Activated B cell treated with CpG ODN at 0.5 μM for 24 hours (primary cell): ENCODE data around the gene KRT20. TPM values are rescaled to one million over a fixed set of nuclear protein-coding genes. Genes with fewer than 3 reads are reported as not detected.

Source experiments
- ATAC-seq: fragments of 200-7000 bp; cut with Tn5 transposase; one replicate; pipeline ENCODE4 v1.10.0; 2021; ENCODE audit warnings: low read depth, mild to moderate bottlenecking, moderate library complexity
- CTCF ChIA-PET: fragments of 350-600 bp; sonication (Branson Sonifier 250); formaldehyde crosslinking; loops from one replicate; lab custom pipeline; 2021; ENCODE audit warnings: antibody characterized with exemption; lab: Charles Lee
- POLR2A ChIA-PET: fragments of 350-600 bp; sonication (Branson Sonifier 250); formaldehyde crosslinking; loops from one replicate; lab custom pipeline; 2021; ENCODE audit warnings: antibody characterized with exemption; lab: Charles Lee
- DNase-seq: peaks from one replicate; pipeline ENCODE4 v3.0.0; 2022
- H3K27ac Mint-ChIP-seq: one replicate; pipeline ENCODE4 v1.8.0; 2020; ENCODE audit warnings: mixed read lengths
- H3K27me3 Mint-ChIP-seq: one replicate; pipeline ENCODE4 v1.8.0; 2021; ENCODE audit warnings: mixed read lengths
- H3K36me3 Mint-ChIP-seq: one replicate; pipeline ENCODE4 v1.8.0; 2021; ENCODE audit warnings: low read depth, mixed read lengths
- H3K4me1 Mint-ChIP-seq: one replicate; pipeline ENCODE4 v1.8.0; 2021; ENCODE audit warnings: mixed read lengths
- H3K4me3 Mint-ChIP-seq: one replicate; pipeline ENCODE4 v1.8.0; 2020; ENCODE audit warnings: mild to moderate bottlenecking, mixed read lengths
- H3K9me3 Mint-ChIP-seq: one replicate; pipeline ENCODE4 v1.8.0; 2020; ENCODE audit warnings: mixed read lengths
- intact Hi-C: fragments of 100-400 bp; cut with micrococcal nuclease; formaldehyde crosslinking; loops from one replicate; pipeline ENCODE4 v1.15.1; 2024
- total RNA-seq: library from RNA; stranded (reverse); gene quantifications from 2 replicates; pipeline ENCODE4 v1.2.3, GENCODE V29; 2022
- TF ChIP-seq, protein P1 (sequence below): fragments of 200-600 bp; IDR thresholded peaks from one replicate; pipeline ENCODE4 v1.8.0; 2022; ENCODE audit warnings: antibody characterized with exemption, mild to moderate bottlenecking

KRT20 gene
- total RNA-seq, 1 donor from 2014 or later: not detected

DNA sequence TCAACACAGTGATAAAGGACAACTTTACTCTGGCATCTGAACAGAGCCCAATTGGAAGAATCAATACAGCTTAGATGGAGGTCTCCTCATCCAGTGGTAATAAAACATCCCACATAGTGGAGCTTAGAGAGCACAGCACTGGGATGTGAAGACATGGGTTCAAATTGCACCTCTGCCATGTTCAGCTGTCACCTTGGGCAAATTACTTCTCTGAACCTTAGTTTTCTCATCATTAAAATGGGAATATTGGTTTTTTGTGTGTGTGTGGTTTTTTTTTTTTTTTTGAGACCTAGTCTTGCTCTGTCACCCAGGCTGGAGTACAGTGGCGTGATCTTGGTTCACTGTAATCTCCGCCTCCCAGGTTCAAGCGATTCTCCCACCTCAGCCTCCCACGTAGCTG, 49.0 kb downstream of the KRT20 start:
- DNase-seq: no peak
- TF ChIP-seq, protein P1, sequence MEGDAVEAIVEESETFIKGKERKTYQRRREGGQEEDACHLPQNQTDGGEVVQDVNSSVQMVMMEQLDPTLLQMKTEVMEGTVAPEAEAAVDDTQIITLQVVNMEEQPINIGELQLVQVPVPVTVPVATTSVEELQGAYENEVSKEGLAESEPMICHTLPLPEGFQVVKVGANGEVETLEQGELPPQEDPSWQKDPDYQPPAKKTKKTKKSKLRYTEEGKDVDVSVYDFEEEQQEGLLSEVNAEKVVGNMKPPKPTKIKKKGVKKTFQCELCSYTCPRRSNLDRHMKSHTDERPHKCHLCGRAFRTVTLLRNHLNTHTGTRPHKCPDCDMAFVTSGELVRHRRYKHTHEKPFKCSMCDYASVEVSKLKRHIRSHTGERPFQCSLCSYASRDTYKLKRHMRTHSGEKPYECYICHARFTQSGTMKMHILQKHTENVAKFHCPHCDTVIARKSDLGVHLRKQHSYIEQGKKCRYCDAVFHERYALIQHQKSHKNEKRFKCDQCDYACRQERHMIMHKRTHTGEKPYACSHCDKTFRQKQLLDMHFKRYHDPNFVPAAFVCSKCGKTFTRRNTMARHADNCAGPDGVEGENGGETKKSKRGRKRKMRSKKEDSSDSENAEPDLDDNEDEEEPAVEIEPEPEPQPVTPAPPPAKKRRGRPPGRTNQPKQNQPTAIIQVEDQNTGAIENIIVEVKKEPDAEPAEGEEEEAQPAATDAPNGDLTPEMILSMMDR: no peak
- intact Hi-C loops: no loop called here
- ChIA-PET CTCF (no interaction called here), POLR2A (no interaction called here)
- no peak overlapping the region for H3K4me3 Mint-ChIP-seq
- no peaks in the 10 kb centered on the region for H3K4me1 Mint-ChIP-seq
- peaks cover 9% of the 10 kb centered on the region for H3K36me3 Mint-ChIP-seq
- no peaks in the 10 kb centered on the region for H3K27me3 Mint-ChIP-seq
- no peak overlapping the region for H3K27ac Mint-ChIP-seq
- H3K9me3 Mint-ChIP-seq: no peaks in the 10 kb centered on the region
- no peak for ATAC-seq

DNA sequence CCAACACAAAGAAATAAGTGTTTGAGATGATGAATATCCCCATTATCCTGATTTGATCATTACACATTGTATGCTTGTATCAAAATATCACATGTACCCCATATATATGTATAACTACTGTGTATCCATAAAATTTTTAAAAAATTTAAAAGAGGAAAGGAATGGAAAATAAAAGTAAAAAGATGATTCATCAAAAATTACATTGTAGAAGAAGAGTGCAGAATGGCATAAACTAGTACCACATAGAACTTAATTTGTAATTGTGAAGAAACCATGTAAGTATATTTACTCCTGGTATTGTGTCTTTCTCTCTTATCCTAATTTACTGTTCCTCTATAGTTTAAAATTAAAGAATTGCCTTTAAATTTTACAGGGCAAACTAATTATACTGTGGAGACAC, 51.2 kb downstream of the KRT20 start:
- peaks cover 4% of the 10 kb centered on the region for H3K9me3 Mint-ChIP-seq
- TF ChIP-seq, protein P1: no peak
- POLR2A ChIA-PET: no interaction called here
- no peak for DNase-seq
- H3K36me3 Mint-ChIP-seq: peaks cover 15% of the 10 kb centered on the region
- intact Hi-C loops: no loop called here
- H3K4me3 Mint-ChIP-seq: no peak overlapping the region
- H3K27ac Mint-ChIP-seq: no peak overlapping the region
- H3K27me3 Mint-ChIP-seq: no peaks in the 10 kb centered on the region
- no peak for ATAC-seq
- CTCF ChIA-PET: no interaction called here
- H3K4me1 Mint-ChIP-seq: no peaks in the 10 kb centered on the region

DNA sequence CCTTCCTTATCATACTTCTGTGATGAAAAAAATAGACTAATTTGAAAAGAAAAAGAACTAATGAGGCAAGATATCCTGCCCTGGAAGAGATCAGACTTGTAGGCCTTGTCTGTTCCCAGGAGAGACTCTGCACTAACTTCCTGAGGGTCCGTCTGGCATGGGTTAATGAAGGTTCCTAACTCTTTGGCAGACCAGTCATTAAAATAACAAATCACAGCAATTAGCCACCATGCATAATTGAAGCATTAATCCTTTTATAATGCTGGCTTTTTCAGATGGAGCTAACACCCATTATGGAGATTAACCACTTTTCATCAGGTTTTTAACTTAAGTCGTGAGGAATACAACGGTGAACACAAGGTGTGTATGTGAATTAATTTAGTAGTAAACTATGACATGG, 52.2 kb downstream of the KRT20 start:
- Mint-ChIP-seq H3K4me3 (no peak overlapping the region), H3K27ac (no peak overlapping the region), H3K9me3 (peaks cover 4% of the 10 kb centered on the region), H3K4me1 (no peaks in the 10 kb centered on the region), H3K36me3 (peaks cover 18% of the 10 kb centered on the region), H3K27me3 (no peaks in the 10 kb centered on the region)
- ATAC-seq: no peak
- intact Hi-C loops: no loop called here
- no peak for DNase-seq
- ChIA-PET CTCF (interaction anchor here (1.5 kb wide), 1 partner anchor 830 kb away, joined by 3 read pairs; no protein-coding TSS in a partner anchor), POLR2A (interaction anchor here (0.5 to 0.7 kb wide), 2 partner anchors 1039 to 1673 kb away, joined by 3 read pairs; no protein-coding TSS in a partner anchor)
- TF ChIP-seq, protein P1: no peak

DNA sequence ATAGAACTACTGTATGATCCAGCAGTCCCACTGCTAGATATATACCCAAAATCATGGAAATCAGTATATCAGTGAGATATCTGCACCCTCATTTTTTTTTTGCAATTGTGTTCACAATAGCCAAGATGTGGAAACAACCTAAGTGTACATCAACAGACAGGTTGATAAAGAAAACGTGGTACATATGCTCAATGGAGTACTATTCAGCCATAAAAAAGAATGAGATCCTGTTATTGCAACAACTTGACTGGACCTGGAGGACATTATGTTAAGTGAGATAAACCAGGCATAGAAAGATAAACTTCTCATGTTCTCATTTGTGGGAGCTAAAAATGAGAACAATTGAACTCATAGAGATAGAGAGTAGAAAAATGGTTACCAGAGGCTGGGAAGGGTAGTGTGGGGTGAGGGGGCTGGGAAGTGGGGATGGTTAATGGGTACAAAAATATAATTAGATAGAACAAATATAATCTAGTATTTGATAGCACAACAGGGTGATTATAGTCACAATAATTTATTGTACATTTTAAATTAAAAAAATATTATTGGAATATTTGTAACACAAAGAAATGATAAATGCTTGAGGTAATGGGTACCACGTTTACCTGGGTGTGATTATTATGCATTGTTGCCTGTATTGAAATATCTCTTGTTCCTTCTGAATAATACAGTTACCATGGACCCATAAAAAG, 54.8 kb downstream of the KRT20 start:
- TF ChIP-seq, protein P1: no peak
- H3K4me1 Mint-ChIP-seq: no peaks in the 10 kb centered on the region
- peaks cover 3% of the 10 kb centered on the region for H3K27me3 Mint-ChIP-seq
- H3K36me3 Mint-ChIP-seq: peaks cover 21% of the 10 kb centered on the region
- H3K27ac Mint-ChIP-seq: no peak overlapping the region
- peaks cover 4% of the 10 kb centered on the region for H3K9me3 Mint-ChIP-seq
- ChIA-PET CTCF (no interaction called here), POLR2A (no interaction called here)
- ATAC-seq (no peak), DNase-seq (no peak)
- intact Hi-C loops: no loop called here
- H3K4me3 Mint-ChIP-seq: no peak overlapping the region

DNA sequence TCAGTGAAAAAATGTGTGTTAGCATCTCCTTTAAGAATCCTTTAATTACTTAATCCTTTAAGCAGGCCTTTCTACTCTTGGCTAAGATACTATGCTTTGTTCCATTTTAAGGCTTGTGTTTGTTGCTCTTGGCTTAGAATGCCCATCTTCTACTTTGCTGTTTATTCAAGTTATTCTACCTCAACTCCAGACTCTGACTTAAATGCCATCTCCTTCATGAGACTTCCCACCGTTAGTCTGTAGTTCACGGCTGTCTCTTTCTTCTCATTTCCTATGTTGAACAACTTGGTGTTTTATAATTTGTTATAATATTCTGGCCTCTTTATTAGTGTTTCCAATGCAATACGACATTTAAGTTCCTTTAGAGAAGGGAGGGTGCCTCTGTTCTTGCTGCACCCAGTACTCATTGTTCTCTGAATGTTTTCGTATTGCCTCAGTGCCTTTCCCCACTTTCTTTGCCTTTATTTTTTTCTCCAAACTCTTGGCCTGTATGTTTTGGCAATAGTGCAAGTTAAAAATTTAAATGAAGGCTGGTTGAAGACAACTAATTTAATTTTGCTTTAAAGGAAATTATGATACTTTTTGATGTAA, 56.5 kb downstream of the KRT20 start:
- TF ChIP-seq, protein P1: no peak
- Mint-ChIP-seq H3K4me3 (no peak overlapping the region), H3K27me3 (peaks cover 3% of the 10 kb centered on the region), H3K4me1 (peaks cover 5% of the 10 kb centered on the region), H3K9me3 (peaks cover 4% of the 10 kb centered on the region), H3K27ac (no peak overlapping the region), H3K36me3 (peaks cover 11% of the 10 kb centered on the region)
- ChIA-PET CTCF (no interaction called here), POLR2A (no interaction called here)
- DNase-seq (no peak), ATAC-seq (no peak)
- intact Hi-C loops: no loop called here
